B cell (primary cell): ENCODE results near the gene ISLR2. TPM values are rescaled to one million over a fixed set of nuclear protein-coding genes. Genes with fewer than 3 reads are reported as not detected.
"Not testable (repeated sequence)": the region's sequence is repeated elsewhere in the genome, so short reads cannot be mapped to it uniquely, and the experiment has no call there.

ENCODE experiments used
- ATAC-seq: fragments of 200-7000 bp; cut with Tn5 transposase; one replicate; pipeline ENCODE4 v1.10.0; 2021; ENCODE audit warnings: low read depth, mild to moderate bottlenecking, moderate number of reproducible peaks, moderate library complexity
- CTCF ChIA-PET: fragments of 350-600 bp; sonication (Branson Sonifier 250); formaldehyde crosslinking; loops from one replicate; lab custom pipeline; 2021; ENCODE audit warnings: antibody characterized with exemption, inconsistent platforms; lab: Charles Lee
- POLR2A ChIA-PET: fragments of 350-600 bp; sonication (Branson Sonifier 250); formaldehyde crosslinking; loops from one replicate; lab custom pipeline; 2021; ENCODE audit warnings: antibody characterized with exemption; lab: Charles Lee
- DNase-seq: peaks from one replicate; pipeline ENCODE4 v3.0.0; 2013
- H2AFZ ChIP-seq: 2 replicates; pipeline ENCODE4 v1.6.1; 2012; ENCODE audit warnings: mild to moderate bottlenecking, low read depth, low read length; ENCODE audit not compliant: insufficient read depth, poor library complexity, severe bottlenecking
- H3K27ac ChIP-seq, 2 donors: 1 replicate in 1 of 2; 2 replicates in 1 of 2; pipeline ENCODE4 v1.5.1; 2012 to 2013; ENCODE audit warnings: low read length in 2 of 2, mild to moderate bottlenecking in 2 of 2, moderate library complexity in 1 of 2
- H3K27me3 ChIP-seq, 4 experiments: fragments of 200-600 bp in 1 of 4; sonication (generic) in 1 of 4; replicated peaks in 1 of 4; 1 replicate in 2 of 4; 2 replicates in 2 of 4; pipeline versions ENCODE4 v1.6.1 to v1.7.0; 2013 to 2016; ENCODE audit warnings: low read length in 3 of 4, mild to moderate bottlenecking in 2 of 4, mixed read lengths in 1 of 4, moderate library complexity in 1 of 4; ENCODE audit not compliant: insufficient read depth in 4 of 4, control insufficient read depth in 3 of 4; ENCODE audit errors: control extremely low read depth in 1 of 4
- H3K36me3 ChIP-seq, 2 experiments: replicated peaks in 1 of 2; 1 replicate in 1 of 2; 2 replicates in 1 of 2; pipeline versions ENCODE4 v1.6.1 to v1.7.1; 2013; ENCODE audit warnings: low read length in 1 of 2; ENCODE audit not compliant: insufficient read depth in 2 of 2, control insufficient read depth in 1 of 2; ENCODE audit errors: control extremely low read depth in 1 of 2, extremely low read depth in 1 of 2
- H3K4me1 ChIP-seq, 2 donors: fragments of 200-600 bp in 1 of 2; sonication (generic) in 1 of 2; 1 replicate in 1 of 2; 2 replicates in 1 of 2; pipeline versions ENCODE4 v1.5.1 to v1.6.1; 2013 to 2017; ENCODE audit warnings: low read length in 2 of 2; ENCODE audit not compliant: control insufficient read depth in 2 of 2, insufficient read depth in 2 of 2
- H3K4me2 ChIP-seq: replicated peaks from 2 replicates; pipeline ENCODE3; 2012; ENCODE audit warnings: mild to moderate bottlenecking, low read depth, low read length; ENCODE audit not compliant: poor library complexity, severe bottlenecking
- H3K4me3 ChIP-seq, 5 experiments: fragments of 200-600 bp in 1 of 5; sonication (generic) in 1 of 5; 1 replicate in 3 of 5; 2 replicates in 2 of 5; pipeline versions ENCODE4 v1.5.1 to v1.7.0; 2011 to 2016; ENCODE audit warnings: low read length in 4 of 5, mild to moderate bottlenecking in 4 of 5, low read depth in 2 of 5, control low read depth in 1 of 5, moderate library complexity in 1 of 5; ENCODE audit not compliant: insufficient read depth in 1 of 5; ENCODE audit errors: control extremely low read depth in 1 of 5, extremely low read depth in 1 of 5
- H3K79me2 ChIP-seq: fragments of 200-600 bp; sonication (generic); one replicate; pipeline ENCODE4 v1.6.0; 2016; ENCODE audit warnings: low read length; ENCODE audit not compliant: control insufficient read depth, insufficient read depth
- H3K9ac ChIP-seq: fragments of 200-600 bp; sonication (generic); 2 replicates; pipeline ENCODE4 v1.6.1; 2017; ENCODE audit warnings: mild to moderate bottlenecking, low read length, moderate library complexity
- H3K9me3 ChIP-seq, 3 donors: one replicate each; pipeline versions ENCODE4 v1.6.1 to v1.7.1; 2013; ENCODE audit warnings: low read length in 2 of 3; ENCODE audit not compliant: control insufficient read depth in 2 of 3, insufficient read depth in 1 of 3; ENCODE audit errors: control extremely low read depth in 1 of 3
- H4K20me1 ChIP-seq: 2 replicates; pipeline ENCODE4 v1.6.0; 2012; ENCODE audit warnings: mild to moderate bottlenecking, low read length; ENCODE audit not compliant: insufficient read depth, control insufficient read depth, poor library complexity, severe bottlenecking
- H3K27ac Mint-ChIP-seq: one replicate; pipeline ENCODE4 v1.8.0; 2021; ENCODE audit warnings: mixed read lengths
- H3K27me3 Mint-ChIP-seq: one replicate; pipeline ENCODE4 v1.8.0; 2021; ENCODE audit warnings: mixed read lengths
- H3K4me1 Mint-ChIP-seq: one replicate; pipeline ENCODE4 v1.8.0; 2021; ENCODE audit warnings: mixed read lengths
- H3K4me3 Mint-ChIP-seq: one replicate; pipeline ENCODE4 v1.8.0; 2021; ENCODE audit warnings: mixed read lengths
- H3K9me3 Mint-ChIP-seq: one replicate; pipeline ENCODE4 v1.8.0; 2022; ENCODE audit warnings: mixed read lengths; ENCODE audit not compliant: insufficient read depth
- WGBS: methylation state at CpG from one replicate; pipeline ENCODE4 v1.1.5; 2013; ENCODE audit warnings: missing lambda C conversion rate; ENCODE audit not compliant: insufficient coverage; 5-methylcytosine and 5-hydroxymethylcytosine counted together
- intact Hi-C: fragments of 100-400 bp; cut with micrococcal nuclease; formaldehyde crosslinking; loops from one replicate; pipeline ENCODE4 v1.10.0; 2022
- polyA plus RNA-seq: library from polyadenylated mRNA; depleted of rRNA; stranded (reverse); fragments of >200 nt; gene quantifications from 2 replicates; pipeline ENCODE4 v1.2.3, GENCODE V29; 2012
- total RNA-seq, 2 donors: library from RNA; stranded (reverse); fragments of 120-200 nt in 1 of 2; gene quantifications; 1 replicate in 1 of 2; 2 replicates in 1 of 2; pipeline versions ENCODE4 v1.2.3 to v1.2.4, GENCODE V29; 2013 to 2022

The ISLR2 gene
- total and polyA plus RNA-seq, 2 donors (not counting 1 experiment from before 2014, with no cell fraction given) = not detected

DNA sequence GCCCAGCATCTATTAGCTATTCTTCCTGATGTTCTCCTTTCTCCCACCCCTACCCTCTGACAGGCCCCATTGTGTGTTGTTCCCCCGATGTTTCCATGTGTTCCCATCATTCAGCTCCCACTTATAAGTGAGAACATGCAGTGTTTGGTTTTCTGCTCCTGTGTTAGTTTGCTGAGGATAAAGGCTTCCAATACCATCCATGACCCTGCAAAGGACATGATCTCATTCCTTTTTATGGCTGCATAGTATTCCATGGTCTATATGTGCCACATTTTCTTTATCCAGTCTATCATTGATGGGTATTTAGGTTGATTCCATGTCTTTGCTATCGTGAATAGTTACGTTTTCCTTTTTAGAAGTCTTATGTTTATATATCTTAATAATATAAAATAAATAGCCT is 30.0 kb downstream of the ISLR2 start:
- ATAC-seq, CTCF ChIA-PET, H3K4me1 ChIP-seq, POLR2A ChIA-PET, H3K27ac ChIP-seq, H3K36me3 ChIP-seq, H3K9me3 ChIP-seq, H3K9ac ChIP-seq, H3K27ac Mint-ChIP-seq, H3K4me3 ChIP-seq, H3K4me2 ChIP-seq, H3K4me1 Mint-ChIP-seq, DNase-seq, H4K20me1 ChIP-seq, H3K9me3 Mint-ChIP-seq, H3K4me3 Mint-ChIP-seq, H2AFZ ChIP-seq, intact Hi-C loops, H3K79me2 ChIP-seq: not testable (repeated sequence)
- peaks cover 0 to 18% (median 4%) of the 10 kb centered on the region in 4 experiments for H3K27me3 ChIP-seq
- WGBS = no CpG with 5 or more reads among the region's 3 CpGs
- H3K27me3 Mint-ChIP-seq = peaks cover 33% of the 10 kb centered on the region

DNA sequence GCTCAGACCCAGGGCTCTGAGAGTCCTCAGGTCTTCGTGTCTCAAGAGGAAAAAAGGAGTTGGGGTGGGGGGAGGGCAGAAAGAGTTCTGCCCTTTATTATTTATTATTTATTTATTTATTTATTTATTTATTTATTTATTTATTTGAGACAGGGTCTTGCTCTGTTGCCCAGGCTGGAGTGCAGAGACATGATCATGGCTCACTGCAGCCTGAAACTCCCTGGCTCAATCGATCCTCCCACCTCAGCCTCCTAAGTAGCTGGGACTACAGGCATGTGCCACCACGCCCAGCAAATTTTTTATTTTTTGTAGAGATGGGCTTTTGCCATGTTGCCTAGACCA is 31.8 kb downstream of the ISLR2 start:
- H3K36me3 ChIP-seq, POLR2A ChIA-PET, H3K4me1 Mint-ChIP-seq, CTCF ChIA-PET, H3K27ac Mint-ChIP-seq, H3K4me1 ChIP-seq, H4K20me1 ChIP-seq, intact Hi-C loops, H3K9me3 ChIP-seq, H3K4me2 ChIP-seq, H3K4me3 ChIP-seq, H3K4me3 Mint-ChIP-seq, H2AFZ ChIP-seq, DNase-seq, H3K9me3 Mint-ChIP-seq, H3K27ac ChIP-seq, H3K79me2 ChIP-seq, ATAC-seq, H3K9ac ChIP-seq: not testable (repeated sequence)
- peaks cover 0 to 18% (median 4%) of the 10 kb centered on the region in 4 experiments for H3K27me3 ChIP-seq
- WGBS = 100% methylated on average over 1 of the region's 3 CpGs
- peaks cover 33% of the 10 kb centered on the region for H3K27me3 Mint-ChIP-seq
